IMR-90 (cell line): Measurements from ENCODE around the gene MLLT10. TPM values are rescaled to one million over a fixed set of nuclear protein-coding genes. Genes with fewer than 3 reads are reported as not detected.

Experiments used
- ATAC-seq: fragments of 200-7000 bp; cut with Tn5 transposase; 2 replicates; pipeline ENCODE4 v1.9.1; 2020; ENCODE audit warnings: low read depth, mild to moderate bottlenecking, moderate library complexity
- BruUV-seq: library from RNA; stranded (reverse); fragments of 400-500 nt; replicated peaks from 2 replicates; lab custom pipeline; 2021; lab: Mats Ljungman, UMichigan
- CTCF ChIA-PET: fragments of 300-600 bp; formaldehyde crosslinking; extraction: SDS; loops from one replicate; lab custom pipeline; 2021; ENCODE audit warnings: antibody characterized with exemption; lab: Yijun Ruan, JAX
- POLR2A ChIA-PET: fragments of 300-600 bp; sonication (Branson Sonifier 250); formaldehyde crosslinking; loops from one replicate; lab custom pipeline; 2022; ENCODE audit warnings: antibody characterized with exemption; ENCODE audit not compliant: unreplicated experiment; lab: Charles Lee
- DNase-seq: peaks from one replicate; pipeline ENCODE4 v3.0.0; 2013
- H2AFZ ChIP-seq: replicated peaks from 2 replicates; pipeline ENCODE3; 2013; ENCODE audit warnings: low read length, mild to moderate bottlenecking; ENCODE audit not compliant: poor library complexity
- H2AK5ac ChIP-seq: 2 replicates; pipeline ENCODE4 v1.6.1; 2013; ENCODE audit warnings: low read depth, low read length, inconsistent platforms
- H2AK9ac ChIP-seq: replicated peaks from 2 replicates; pipeline ENCODE3; 2013; ENCODE audit warnings: mild to moderate bottlenecking, low read depth, low read length, moderate library complexity; ENCODE audit not compliant: poor library complexity
- H2BK120ac ChIP-seq: 2 replicates; pipeline ENCODE4 v1.6.1; 2013; ENCODE audit warnings: low read depth, low read length, inconsistent platforms
- H2BK15ac ChIP-seq: 3 replicates; pipeline ENCODE4 v1.6.1; 2013; ENCODE audit warnings: low read depth, low read length, inconsistent platforms
- H2BK20ac ChIP-seq: 2 replicates; pipeline ENCODE4 v1.6.1; 2013; ENCODE audit warnings: low read depth, mild to moderate bottlenecking, inconsistent platforms, low read length, moderate library complexity
- H2BK5ac ChIP-seq: 2 replicates; pipeline ENCODE4 v1.6.1; 2013; ENCODE audit warnings: mild to moderate bottlenecking, low read depth, low read length, inconsistent platforms; ENCODE audit not compliant: poor library complexity, severe bottlenecking
- H3K14ac ChIP-seq: replicated peaks from 2 replicates; pipeline ENCODE4 v1.6.1; 2013; ENCODE audit warnings: low read depth, low read length, inconsistent platforms
- H3K18ac ChIP-seq: 2 replicates; pipeline ENCODE4 v1.6.1; 2013; ENCODE audit warnings: low read depth, low read length, control low read depth
- H3K23ac ChIP-seq: 2 replicates; pipeline ENCODE4 v1.6.1; 2013; ENCODE audit warnings: low read depth, low read length, inconsistent platforms
- H3K27ac ChIP-seq: 2 replicates; pipeline ENCODE4 v1.5.1; 2013; ENCODE audit warnings: mild to moderate bottlenecking, control low read depth, low read length; ENCODE audit not compliant: insufficient read depth
- H3K27me3 ChIP-seq: 2 replicates; pipeline ENCODE4 v1.6.1; 2013; ENCODE audit warnings: low read length; ENCODE audit not compliant: control insufficient read depth, insufficient read depth
- H3K36me3 ChIP-seq: 2 replicates; pipeline ENCODE4 v1.6.1; 2013; ENCODE audit warnings: low read length, mixed read lengths; ENCODE audit not compliant: control insufficient read depth, insufficient read depth
- H3K4ac ChIP-seq: 2 replicates; pipeline ENCODE4 v1.6.1; 2013; ENCODE audit warnings: low read depth, low read length, inconsistent platforms
- H3K4me1 ChIP-seq: 2 replicates; pipeline ENCODE4 v1.6.1; 2013; ENCODE audit warnings: low read length, mixed read lengths; ENCODE audit not compliant: control insufficient read depth, insufficient read depth
- H3K4me2 ChIP-seq: 2 replicates; pipeline ENCODE4 v1.6.1; 2013; ENCODE audit warnings: low read depth, mild to moderate bottlenecking, control low read depth, low read length, moderate library complexity
- H3K4me3 ChIP-seq: 2 replicates; pipeline ENCODE4 v1.5.1; 2013; ENCODE audit warnings: low read depth, mild to moderate bottlenecking, control low read depth, low read length, moderate library complexity; ENCODE audit not compliant: insufficient read depth
- H3K56ac ChIP-seq: 2 replicates; pipeline ENCODE4 v1.6.1; 2013; ENCODE audit warnings: low read length, inconsistent platforms; ENCODE audit not compliant: insufficient read depth; ENCODE audit errors: extremely low read depth
- H3K79me1 ChIP-seq, 2 experiments: 2 replicates each; pipeline ENCODE4 v1.6.1; 2013; ENCODE audit warnings: low read length in 2 of 2, inconsistent platforms in 1 of 2, low read depth in 1 of 2
- H3K9ac ChIP-seq: 2 replicates; pipeline ENCODE4 v1.6.1; 2013; ENCODE audit warnings: low read depth, low read length, control low read depth
- H3K9me1 ChIP-seq: 2 replicates; pipeline ENCODE4 v1.6.1; 2013; ENCODE audit warnings: low read length, inconsistent platforms; ENCODE audit not compliant: insufficient read depth
- H3K9me3 ChIP-seq: 2 replicates; pipeline ENCODE4 v1.6.1; 2013; ENCODE audit warnings: low read length; ENCODE audit not compliant: control insufficient read depth, insufficient read depth
- H4K20me1 ChIP-seq: 2 replicates; pipeline ENCODE4 v1.6.1; 2013; ENCODE audit warnings: low read length, inconsistent platforms; ENCODE audit not compliant: insufficient read depth
- H4K5ac ChIP-seq: 2 replicates; pipeline ENCODE4 v1.6.1; 2013; ENCODE audit warnings: mild to moderate bottlenecking, low read depth, low read length, control low read depth
- H4K8ac ChIP-seq, 2 experiments: 2 replicates each; pipeline ENCODE4 v1.6.1; 2013; ENCODE audit warnings: low read depth in 2 of 2, low read length in 2 of 2, control low read depth in 1 of 2, inconsistent platforms in 1 of 2
- H4K91ac ChIP-seq: 2 replicates; pipeline ENCODE4 v1.6.1; 2013; ENCODE audit warnings: low read depth, low read length, inconsistent platforms; ENCODE audit not compliant: insufficient read depth
- MAFK ChIP-seq: IDR thresholded peaks from 2 replicates; pipeline ENCODE4 v1.6.1; 2012; ENCODE audit warnings: low read depth, low read length, improper control_type of control experiment
- WGBS, 2 experiments: methylation state at CpG; one replicate each; pipeline versions ENCODE4 v1.1.5 to v1.1.7; 2013; ENCODE audit warnings: missing lambda C conversion rate in 2 of 2; ENCODE audit not compliant: insufficient read length in 1 of 2; ENCODE audit errors: extremely low coverage in 2 of 2; 5-methylcytosine and 5-hydroxymethylcytosine counted together
- dilution Hi-C: fragments of 300-500 bp; cut with HindIII; formaldehyde crosslinking; loops from one replicate; pipeline ENCODE4 v1.14.3; 2018; ENCODE audit warnings: low sequenced_read_pairs; ENCODE audit not compliant: unreplicated experiment
- in situ Hi-C: fragments of 300-500 bp; cut with MboI; formaldehyde crosslinking; loops from 3 replicates; pipeline ENCODE4 v1.14.3; 2019; ENCODE audit warnings: low sequenced_read_pairs, inconsistent platforms, mixed read lengths
- intact Hi-C: fragments of 100-400 bp; cut with micrococcal nuclease; formaldehyde crosslinking; loops from 2 replicates; pipeline ENCODE4 v1.10.0; 2022
- polyA plus RNA-seq, 3 experiments: library from polyadenylated mRNA; depleted of rRNA; stranded (reverse); fragments of >200 nt; gene quantifications; 2 replicates each; pipeline ENCODE4 v1.2.3, GENCODE V29; 2012; ENCODE audit warnings: low replicate concordance in 1 of 3
- total RNA-seq: library from RNA; depleted of rRNA; stranded (reverse); fragments of >200 nt; gene quantifications from 2 replicates; pipeline ENCODE4 v1.2.3, GENCODE V29; 2012

The MLLT10 gene
- total and polyA plus RNA-seq, 2 of the 4 experiments (the other 2 are of a cell fraction) = 22.5 to 29.0 TPM

DNA sequence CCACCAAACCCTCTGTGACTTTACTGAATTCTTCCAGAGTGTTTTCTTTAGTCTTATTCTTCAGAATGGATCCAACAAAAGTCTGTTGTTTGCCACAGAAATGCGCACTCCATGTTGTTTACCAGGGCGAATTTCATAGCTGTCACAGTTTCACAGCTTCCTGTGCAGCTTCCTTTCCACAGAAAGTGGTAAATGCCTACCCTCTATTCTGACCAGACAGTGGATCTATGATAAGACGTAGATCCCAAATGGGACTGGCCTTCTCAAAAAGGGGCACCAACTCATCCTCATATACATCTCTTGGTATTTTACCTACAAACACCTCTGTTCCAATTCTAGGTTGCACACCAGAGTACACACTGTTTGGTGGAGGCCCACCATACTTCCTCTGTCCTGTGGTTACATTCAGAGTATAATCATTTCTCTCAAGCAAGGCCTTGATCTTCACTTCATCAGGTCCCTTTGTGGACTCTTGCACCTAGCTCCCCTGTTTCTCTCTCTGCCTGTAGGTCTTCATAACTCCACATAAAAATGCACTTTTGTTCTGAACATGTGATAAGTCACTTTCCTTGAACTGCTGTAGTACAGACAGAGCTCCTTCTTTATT is 91.7 kb downstream of the MLLT10 start:
- no peak overlapping the region for H2BK120ac ChIP-seq
- H3K4me1 ChIP-seq = peaks cover 5% of the 10 kb centered on the region
- H3K79me1 ChIP-seq = peaks cover 35 to 60% of the 10 kb centered on the region in 2 experiments
- DNase-seq (no peak), ATAC-seq (no peak)
- TF ChIP-seq MAFK = no peak
- BruUV-seq = no TSS peak
- no peak overlapping the region for H3K4me2 ChIP-seq
- no peak overlapping the region for H3K18ac ChIP-seq
- H3K4ac ChIP-seq = no peak overlapping the region
- H3K9me1 ChIP-seq = no peaks in the 10 kb centered on the region
- no peak overlapping the region for H2AK9ac ChIP-seq
- H3K27me3 ChIP-seq = no peaks in the 10 kb centered on the region
- ChIA-PET POLR2A (no interaction called here), CTCF (no interaction called here)
- H2BK20ac ChIP-seq = no peak overlapping the region
- no peak overlapping the region for H3K14ac ChIP-seq
- no peak overlapping the region for H4K91ac ChIP-seq
- no peaks in the 10 kb centered on the region for H3K9me3 ChIP-seq
- H3K9ac ChIP-seq = no peak overlapping the region
- intact Hi-C loops (no loop called here), in situ Hi-C loops (no loop called here), dilution Hi-C loops (no loop called here)
- H4K8ac ChIP-seq = no peak overlapping the region
- H2AFZ ChIP-seq = no peak overlapping the region
- no peak overlapping the region for H3K23ac ChIP-seq
- peaks cover 9% of the 10 kb centered on the region for H3K36me3 ChIP-seq
- no peak overlapping the region for H2BK15ac ChIP-seq
- no peak overlapping the region for H4K5ac ChIP-seq
- 100% methylated on average over 1 of the region's 3 CpGs; no CpG with 5 or more reads in 1 of the 2 experiments for WGBS, 2 experiments
- H2BK5ac ChIP-seq = no peak overlapping the region
- no peak overlapping the region for H3K4me3 ChIP-seq
- peaks cover 3% of the 10 kb centered on the region for H4K20me1 ChIP-seq
- no peak overlapping the region for H3K56ac ChIP-seq
- H2AK5ac ChIP-seq = no peak overlapping the region
- H3K27ac ChIP-seq = no peak overlapping the region
